Neural cell (in vitro differentiated cells): ENCODE measurements around the gene RNLS. TPM values are rescaled to one million over a fixed set of nuclear protein-coding genes. Genes with fewer than 3 reads are reported as not detected.

ENCODE experiments used
- H2AFZ ChIP-seq: fragments of 200-600, 300-800 bp; sonication (generic), shearing (Covaris generic); 2 replicates; pipeline ENCODE4 v1.6.0; 2014; ENCODE audit warnings: low read depth, mild to moderate bottlenecking, antibody characterized with exemption, low read length, moderate library complexity
- H3F3A ChIP-seq: fragments of 200-600 bp; shearing (Covaris generic); 2 replicates; pipeline ENCODE4 v1.6.1; 2016; ENCODE audit warnings: mild to moderate bottlenecking, moderate library complexity, mixed read lengths, antibody characterized with exemption, low read length; ENCODE audit not compliant: insufficient read depth, poor library complexity, severe bottlenecking
- H3K27ac ChIP-seq: fragments of 200-600, 300-800 bp; sonication (generic), shearing (Covaris generic); 2 replicates; pipeline ENCODE4 v1.5.1; 2014; ENCODE audit warnings: mild to moderate bottlenecking, low read length, moderate library complexity
- H3K27me3 ChIP-seq: fragments of 300-800, 200-600 bp; sonication (generic), shearing (Covaris generic); 2 replicates; pipeline ENCODE4 v1.6.0; 2014; ENCODE audit warnings: mild to moderate bottlenecking, low read depth, low read length, moderate library complexity; ENCODE audit not compliant: insufficient read depth
- H3K36me3 ChIP-seq: fragments of 300-800, 200-600 bp; sonication (generic), shearing (Covaris generic); 2 replicates; pipeline ENCODE4 v1.5.1; 2014; ENCODE audit warnings: mild to moderate bottlenecking, antibody characterized with exemption, low read length, moderate library complexity; ENCODE audit not compliant: insufficient read depth
- H3K4me2 ChIP-seq: fragments of 300-800, 200-600 bp; sonication (generic), shearing (Covaris generic); 2 replicates; pipeline ENCODE4 v1.6.0; 2014; ENCODE audit warnings: mild to moderate bottlenecking, low read length
- H3K4me3 ChIP-seq: fragments of 300-800, 200-600 bp; sonication (generic), shearing (Covaris generic); 2 replicates; pipeline ENCODE4 v1.5.1; 2014; ENCODE audit warnings: mild to moderate bottlenecking, low read length, moderate library complexity
- H3K79me2 ChIP-seq: fragments of 200-600 bp; shearing (Covaris generic); replicated peaks from 2 replicates; pipeline ENCODE4 v1.6.0; 2014; ENCODE audit warnings: mild to moderate bottlenecking, low read length, moderate library complexity; ENCODE audit not compliant: insufficient read depth
- H3K9ac ChIP-seq: fragments of 300-800, 200-600 bp; sonication (generic), shearing (Covaris generic); 2 replicates; pipeline ENCODE4 v1.6.1; 2016; ENCODE audit warnings: mild to moderate bottlenecking, low read length, mixed read lengths
- H3K9me2 ChIP-seq: fragments of 200-600 bp; shearing (Covaris generic); 2 replicates; pipeline ENCODE4 v1.6.1; 2016; ENCODE audit warnings: mild to moderate bottlenecking, low read length, mixed read lengths; ENCODE audit not compliant: insufficient read depth
- H3K9me3 ChIP-seq: fragments of 200-600, 300-800 bp; sonication (generic), shearing (Covaris generic); 2 replicates; pipeline ENCODE4 v1.6.1; 2016; ENCODE audit warnings: mild to moderate bottlenecking, mixed run types, low read length, moderate library complexity, mixed read lengths
- H4K20me1 ChIP-seq: fragments of 200-600 bp; shearing (Covaris generic); 2 replicates; pipeline ENCODE4 v1.6.1; 2016; ENCODE audit warnings: mild to moderate bottlenecking, mixed run types; ENCODE audit not compliant: insufficient read depth
- EP300 ChIP-seq: fragments of 450-650 bp; conservative IDR thresholded peaks from 2 replicates; pipeline ENCODE4 v1.6.1; 2014; ENCODE audit warnings: antibody characterized with exemption, mild to moderate bottlenecking, moderate library complexity; ENCODE audit not compliant: poor library complexity, severe bottlenecking
- EZH2 ChIP-seq: fragments of 200-600, 300-800 bp; shearing (Covaris generic), sonication (generic); IDR thresholded peaks from 2 replicates; pipeline ENCODE4 v1.6.1; 2014; ENCODE audit warnings: antibody characterized with exemption, low read length, borderline replicate concordance, mild to moderate bottlenecking; ENCODE audit not compliant: insufficient read depth, poor library complexity, severe bottlenecking
- MXI1 ChIP-seq: fragments of 450-650 bp; conservative IDR thresholded peaks from 2 replicates; pipeline ENCODE4 v1.6.1; 2014; ENCODE audit warnings: antibody characterized with exemption, mild to moderate bottlenecking; ENCODE audit not compliant: poor library complexity, severe bottlenecking
- POLR2AphosphoS5 ChIP-seq: IDR thresholded peaks from 2 replicates; pipeline ENCODE4 v1.6.1; 2012
- RAD21 ChIP-seq: fragments of 450-650 bp; conservative IDR thresholded peaks from 2 replicates; pipeline ENCODE4 v1.6.1; 2014; ENCODE audit warnings: antibody characterized with exemption, mild to moderate bottlenecking, moderate library complexity
- REST ChIP-seq: IDR thresholded peaks from 2 replicates; pipeline ENCODE4 v1.6.1; 2012; ENCODE audit warnings: borderline replicate concordance
- SMC3 ChIP-seq: fragments of 450-650 bp; conservative IDR thresholded peaks from 2 replicates; pipeline ENCODE4 v1.6.1; 2014; ENCODE audit warnings: antibody characterized with exemption, mild to moderate bottlenecking, moderate library complexity; ENCODE audit not compliant: poor library complexity
- TAF1 ChIP-seq: IDR thresholded peaks from 2 replicates; pipeline ENCODE4 v1.6.1; 2012; ENCODE audit warnings: low read depth
- polyA plus RNA-seq: library from polyadenylated mRNA; depleted of rRNA; stranded (reverse); fragments of >200 nt; gene quantifications from 2 replicates; pipeline ENCODE4 v1.2.3, GENCODE V29; 2014
- TF ChIP-seq, protein P1 (sequence below): fragments of 450-650 bp; IDR thresholded peaks from 2 replicates; pipeline ENCODE4 v1.5.1; 2014; ENCODE audit warnings: antibody characterized with exemption, mild to moderate bottlenecking, moderate library complexity; ENCODE audit not compliant: poor library complexity, severe bottlenecking

Gene RNLS
- polyA plus RNA-seq, 1 donor from 2014 or later: 0.20 TPM

- Histone ChIP-seq H3F3A (no peaks in the 10 kb centered on the region), H3K79me2 (no peaks in the 10 kb centered on the region)
- no peak for TF ChIP-seq POLR2AphosphoS5
- TF ChIP-seq SMC3: no peak
- TF ChIP-seq REST: no peak
- no peak for TF ChIP-seq RAD21
- no peak for TF ChIP-seq TAF1
- no peak for TF ChIP-seq MXI1
- TF ChIP-seq EP300: no peak
- TF ChIP-seq, protein P1, sequence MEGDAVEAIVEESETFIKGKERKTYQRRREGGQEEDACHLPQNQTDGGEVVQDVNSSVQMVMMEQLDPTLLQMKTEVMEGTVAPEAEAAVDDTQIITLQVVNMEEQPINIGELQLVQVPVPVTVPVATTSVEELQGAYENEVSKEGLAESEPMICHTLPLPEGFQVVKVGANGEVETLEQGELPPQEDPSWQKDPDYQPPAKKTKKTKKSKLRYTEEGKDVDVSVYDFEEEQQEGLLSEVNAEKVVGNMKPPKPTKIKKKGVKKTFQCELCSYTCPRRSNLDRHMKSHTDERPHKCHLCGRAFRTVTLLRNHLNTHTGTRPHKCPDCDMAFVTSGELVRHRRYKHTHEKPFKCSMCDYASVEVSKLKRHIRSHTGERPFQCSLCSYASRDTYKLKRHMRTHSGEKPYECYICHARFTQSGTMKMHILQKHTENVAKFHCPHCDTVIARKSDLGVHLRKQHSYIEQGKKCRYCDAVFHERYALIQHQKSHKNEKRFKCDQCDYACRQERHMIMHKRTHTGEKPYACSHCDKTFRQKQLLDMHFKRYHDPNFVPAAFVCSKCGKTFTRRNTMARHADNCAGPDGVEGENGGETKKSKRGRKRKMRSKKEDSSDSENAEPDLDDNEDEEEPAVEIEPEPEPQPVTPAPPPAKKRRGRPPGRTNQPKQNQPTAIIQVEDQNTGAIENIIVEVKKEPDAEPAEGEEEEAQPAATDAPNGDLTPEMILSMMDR: no peak
- no peak for TF ChIP-seq EZH2
Measured at GRCh38 chr10:88342733-88343310, 240.3 kb downstream of the RNLS start.

DNA sequence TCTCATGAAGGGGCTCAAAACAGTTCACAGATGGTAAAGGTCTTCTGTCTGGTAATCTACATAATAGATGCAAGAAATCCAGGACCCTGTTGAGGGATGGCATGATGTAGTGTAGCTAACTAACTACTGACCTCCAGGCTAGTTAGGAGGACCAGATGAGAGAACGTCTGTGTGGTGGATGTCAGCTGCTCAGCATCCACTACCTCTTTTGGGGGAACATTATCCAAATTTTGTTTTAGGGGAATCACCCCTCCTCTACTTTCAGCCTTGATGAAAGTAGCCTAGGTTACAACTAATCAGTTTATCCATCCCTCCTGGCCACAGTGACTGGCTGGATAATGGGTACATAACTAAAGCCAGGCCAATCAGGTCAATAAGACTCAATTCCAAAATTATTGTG is 246.0 kb downstream of the RNLS start:
- Histone ChIP-seq H2AFZ (no peak overlapping the region), H3K4me3 (no peak overlapping the region), H3K36me3 (no peaks in the 10 kb centered on the region), H3K9ac (no peak overlapping the region), H3K9me3 (no peaks in the 10 kb centered on the region), H3F3A (no peaks in the 10 kb centered on the region), H3K79me2 (no peaks in the 10 kb centered on the region), H4K20me1 (no peaks in the 10 kb centered on the region), H3K4me2 (no peak overlapping the region), H3K9me2 (no peaks in the 10 kb centered on the region), H3K27me3 (no peaks in the 10 kb centered on the region), H3K27ac (no peak overlapping the region)
- TF ChIP-seq REST (no peak), TAF1 (no peak), EZH2 (no peak), POLR2AphosphoS5 (no peak), SMC3 (no peak), RAD21 (no peak), MXI1 (no peak), EP300 (no peak)
- TF ChIP-seq, protein P1: no peak

More at GRCh38 chr10:88342733-88343310, 240.3 kb downstream of the RNLS start:
- H3K4me3 ChIP-seq: no peak overlapping the region
- H3K9ac ChIP-seq: no peak overlapping the region
- no peaks in the 10 kb centered on the region for H3K27me3 ChIP-seq
- H3K9me2 ChIP-seq: no peaks in the 10 kb centered on the region
- no peak overlapping the region for H3K27ac ChIP-seq
- no peak overlapping the region for H3K4me2 ChIP-seq
- H2AFZ ChIP-seq: no peak overlapping the region
- H4K20me1 ChIP-seq: no peaks in the 10 kb centered on the region
- no peaks in the 10 kb centered on the region for H3K36me3 ChIP-seq
- no peaks in the 10 kb centered on the region for H3K9me3 ChIP-seq
